KOPT-K1 (cell line): Measurements from ENCODE around the gene ST8SIA4.
A peak's percentile ranks its signal among the peaks of the same experiment; 100 is the strongest.

Experiments
- H3K27ac ChIP-seq: fragments of 200-600 bp; sonication (generic); 2 replicates; pipeline ENCODE4 v1.5.1; 2016; ENCODE audit warnings: antibody characterized with exemption, mild to moderate bottlenecking, low read depth, low read length; ENCODE audit not compliant: poor library complexity, severe bottlenecking
- H3K36me3 ChIP-seq: fragments of 200-600 bp; sonication (generic); 2 replicates; pipeline ENCODE4 v1.5.1; 2017; ENCODE audit warnings: antibody characterized with exemption, mild to moderate bottlenecking, low read length, moderate library complexity; ENCODE audit not compliant: insufficient read depth
- H3K9me3 ChIP-seq: fragments of 200-600 bp; sonication (generic); 2 replicates; pipeline ENCODE4 v1.5.1; 2017; ENCODE audit warnings: antibody characterized with exemption, low read length, mild to moderate bottlenecking; ENCODE audit not compliant: insufficient read depth, poor library complexity, severe bottlenecking

Gene ST8SIA4

GRCh38 chr5:100903039-100903887 lies at the start of gene ST8SIA4:
Gene ST8SIA4, minus strand, starts transcription at chr5:100903282. Its CDS starts 327 bp downstream, at chr5:100902955.
- Histone ChIP-seq H3K9me3 (no peaks in the 10 kb centered on the region), H3K27ac (peak within 1 kb of the TSS; percentile 100), H3K36me3 (no peaks in the 10 kb centered on the region; the same call in 1 of the 2 replicates)

GRCh38 chr5:100950985-100951384 lies 47.9 kb upstream of the ST8SIA4 start:
- no peak overlapping the region for H3K27ac ChIP-seq
- no peaks in the 10 kb centered on the region for H3K36me3 ChIP-seq
- H3K9me3 ChIP-seq, result peaks cover 19% of the 10 kb centered on the region

GRCh38 chr5:100913298-100913697 lies 10.2 kb upstream of the ST8SIA4 start:
- no peak overlapping the region for H3K27ac ChIP-seq
- no peaks in the 10 kb centered on the region; the same call in 1 of the 2 replicates for H3K36me3 ChIP-seq
- H3K9me3 ChIP-seq, result peaks cover 3% of the 10 kb centered on the region

GRCh38 chr5:100909034-100909433 lies 6.0 kb upstream of the ST8SIA4 start:
- Histone ChIP-seq H3K27ac (no peak overlapping the region), H3K9me3 (no peaks in the 10 kb centered on the region), H3K36me3 (no peaks in the 10 kb centered on the region)

GRCh38 chr5:100905259-100905914 lies 2.3 kb upstream of the ST8SIA4 start:
- Histone ChIP-seq H3K27ac (peak overlapping the region; percentile 100), H3K9me3 (no peaks in the 10 kb centered on the region), H3K36me3 (no peaks in the 10 kb centered on the region; the same call in 1 of the 2 replicates)

GRCh38 chr5:100904259-100904861 lies 1.3 kb upstream of the ST8SIA4 start:
- H3K36me3 ChIP-seq, result no peaks in the 10 kb centered on the region; the same call in 1 of the 2 replicates
- H3K27ac ChIP-seq, result peak overlapping the region; percentile 100

GRCh38 chr5:100902440-100903038 lies 543 bp downstream of the ST8SIA4 start:
- Histone ChIP-seq H3K36me3 (no peaks in the 10 kb centered on the region; the same call in 1 of the 2 replicates), H3K9me3 (no peaks in the 10 kb centered on the region), H3K27ac (peak overlapping the region; percentile 100)

More at GRCh38 chr5:100904259-100904861, 1.3 kb upstream of the ST8SIA4 start:
- no peaks in the 10 kb centered on the region for H3K9me3 ChIP-seq

- no peaks in the 10 kb centered on the region; the same call in 1 of the 2 replicates for H3K36me3 ChIP-seq
- peak overlapping the region; percentile 100 for H3K27ac ChIP-seq
- no peaks in the 10 kb centered on the region for H3K9me3 ChIP-seq
Observed at GRCh38 chr5:100901821-100902341, 1.2 kb downstream of the ST8SIA4 start.

GRCh38 chr5:100900796-100901781 lies 2.0 kb downstream of the ST8SIA4 start:
- peaks cover 2% of the 10 kb centered on the region for H3K36me3 ChIP-seq
- H3K27ac ChIP-seq, result peak overlapping the region; percentile 100
- H3K9me3 ChIP-seq, result peaks cover 2% of the 10 kb centered on the region

GRCh38 chr5:100900142-100900795 lies 2.8 kb downstream of the ST8SIA4 start:
- H3K9me3 ChIP-seq, result peaks cover 4% of the 10 kb centered on the region
- H3K27ac ChIP-seq, result peak overlapping the region; percentile 100

GRCh38 chr5:100899675-100900074 lies 3.4 kb downstream of the ST8SIA4 start:
- H3K9me3 ChIP-seq, result peaks cover 4% of the 10 kb centered on the region
- H3K36me3 ChIP-seq, result peaks cover 16% of the 10 kb centered on the region
- H3K27ac ChIP-seq, result peak overlapping the region; percentile 100

More at GRCh38 chr5:100900142-100900795, 2.8 kb downstream of the ST8SIA4 start:
- peaks cover 11% of the 10 kb centered on the region for H3K36me3 ChIP-seq

- Histone ChIP-seq H3K36me3 (peaks cover 26% of the 10 kb centered on the region), H3K9me3 (peaks cover 4% of the 10 kb centered on the region), H3K27ac (peak overlapping the region; percentile 100)
Observed at GRCh38 chr5:100898504-100899346, 4.4 kb downstream of the ST8SIA4 start.
